SK-N-SH (cell line): ENCODE measurements around the gene FLNA. TPM values are rescaled to one million over a fixed set of nuclear protein-coding genes. Genes with fewer than 3 reads are reported as not detected.

Experiments used
- CTCF ChIA-PET: fragments of 300-600, 350-600 bp; formaldehyde crosslinking; extraction: SDS; loops from one replicate; lab custom pipeline; 2021; lab: Yijun Ruan, JAX
- POLR2A ChIA-PET: fragments of 350-600 bp; sonication (Branson Sonifier 250); formaldehyde crosslinking; extraction: SDS; loops from one replicate; lab custom pipeline; 2020; ENCODE audit warnings: antibody characterized with exemption, inconsistent platforms; lab: Yijun Ruan, JAX
- DNase-seq: peaks from one replicate; pipeline ENCODE4 v3.0.0; 2012
- H2AFZ ChIP-seq: fragments of 200-600 bp; sonication (generic); 2 replicates; pipeline ENCODE4 v1.8.1; 2016; ENCODE audit warnings: antibody characterized with exemption, mild to moderate bottlenecking, low read depth
- H3F3A ChIP-seq: fragments of 200-600 bp; sonication (generic); replicated peaks from 2 replicates; pipeline ENCODE3; 2016; ENCODE audit warnings: antibody characterized with exemption, mild to moderate bottlenecking; ENCODE audit not compliant: insufficient read depth
- H3K27ac ChIP-seq, 2 experiments: fragments of 200-500 bp in 1 of 2; fragments of 200-600 bp in 1 of 2; sonication (Bioruptor generic) in 1 of 2; sonication (generic), shearing (Covaris generic) in 1 of 2; 2 replicates each; pipeline versions ENCODE4 v1.5.1 to v1.6.1; 2014 to 2016; ENCODE audit warnings: low read depth in 2 of 2, inconsistent platforms in 1 of 2, low read length in 1 of 2, mild to moderate bottlenecking in 1 of 2, mixed read lengths in 1 of 2
- H3K27me3 ChIP-seq: fragments of 200-600 bp; sonication (generic), shearing (Covaris generic); 2 replicates; pipeline ENCODE4 v1.6.1; 2016; ENCODE audit warnings: mixed run types; ENCODE audit not compliant: insufficient read depth
- H3K36me3 ChIP-seq, 2 experiments: fragments of 200-500 bp in 1 of 2; fragments of 200-600 bp in 1 of 2; sonication (Bioruptor generic) in 1 of 2; sonication (generic) in 1 of 2; replicated peaks in 1 of 2; 2 replicates each; pipeline versions ENCODE3 to v1.5.1; 2014 to 2016; ENCODE audit warnings: low read length in 1 of 2, mild to moderate bottlenecking in 1 of 2; ENCODE audit not compliant: insufficient read depth in 2 of 2, control insufficient read depth in 1 of 2
- H3K4me1 ChIP-seq, 2 experiments: fragments of 200-500 bp in 1 of 2; fragments of 200-600 bp in 1 of 2; sonication (Bioruptor generic) in 1 of 2; sonication (generic), shearing (Covaris generic) in 1 of 2; 2 replicates each; pipeline versions ENCODE4 v1.5.1 to v1.6.1; 2014 to 2016; ENCODE audit warnings: low read depth in 1 of 2, low read length in 1 of 2, mixed run types in 1 of 2; ENCODE audit not compliant: insufficient read depth in 2 of 2, control insufficient read depth in 1 of 2
- H3K4me2 ChIP-seq: fragments of 200-600 bp; sonication (generic), shearing (Covaris generic); 2 replicates; pipeline ENCODE4 v1.6.1; 2017; ENCODE audit warnings: mixed run types
- H3K4me3 ChIP-seq, 2 experiments: fragments of 200-500 bp in 1 of 2; fragments of 200-600 bp in 1 of 2; sonication (Bioruptor generic) in 1 of 2; sonication (generic), shearing (Covaris generic) in 1 of 2; 2 replicates each; pipeline versions ENCODE4 v1.5.1 to v1.8.1; 2014 to 2016; ENCODE audit warnings: low read depth in 2 of 2, inconsistent platforms in 1 of 2, low read length in 1 of 2, mild to moderate bottlenecking in 1 of 2, mixed read lengths in 1 of 2, moderate library complexity in 1 of 2
- H3K79me2 ChIP-seq: fragments of 200-600 bp; sonication (generic); 2 replicates; pipeline ENCODE4 v1.8.1; 2017; ENCODE audit warnings: mild to moderate bottlenecking; ENCODE audit not compliant: insufficient read depth
- H3K9ac ChIP-seq: fragments of 200-600 bp; sonication (generic); 2 replicates; pipeline ENCODE4 v1.6.1; 2017; ENCODE audit warnings: mixed run types
- H3K9me2 ChIP-seq: fragments of 200-600 bp; sonication (generic); 2 replicates; pipeline ENCODE4 v1.6.1; 2017; ENCODE audit warnings: mixed run types
- H3K9me3 ChIP-seq: fragments of 200-600 bp; sonication (generic); 2 replicates; pipeline ENCODE4 v1.6.1; 2017; ENCODE audit warnings: mixed run types, mild to moderate bottlenecking, moderate library complexity
- H4K20me1 ChIP-seq: fragments of 200-600 bp; sonication (generic); 2 replicates; pipeline ENCODE4 v1.6.1; 2017; ENCODE audit warnings: mild to moderate bottlenecking, mixed run types; ENCODE audit not compliant: insufficient read depth
- CTCF ChIP-seq: fragments of 200-600 bp; sonication (generic); IDR thresholded peaks from 2 replicates; pipeline ENCODE4 v1.6.1; 2017; ENCODE audit warnings: antibody characterized with exemption, mild to moderate bottlenecking, moderate library complexity
- ELF1 ChIP-seq: IDR thresholded peaks from 2 replicates; pipeline ENCODE4 v1.4.0; 2012
- FOXJ3 ChIP-seq: sonication (generic); formaldehyde crosslinking; IDR thresholded peaks from 2 replicates; pipeline ENCODE4 v1.5.1; 2020; ENCODE audit warnings: mild to moderate bottlenecking, missing genetic modification reagents
- GABPA ChIP-seq: IDR thresholded peaks from 2 replicates; pipeline ENCODE4 v1.4.0; 2012; ENCODE audit warnings: low read depth, mild to moderate bottlenecking
- IRF3 ChIP-seq: fragments of 150-350 bp; IDR thresholded peaks from 2 replicates; pipeline ENCODE4 v1.6.1; 2016; ENCODE audit warnings: mild to moderate bottlenecking, low read depth, low read length
- MAX ChIP-seq: IDR thresholded peaks from 2 replicates; pipeline ENCODE4 v1.4.0; 2012; ENCODE audit warnings: low read depth
- POLR2AphosphoS5 ChIP-seq: IDR thresholded peaks from 2 replicates; pipeline ENCODE4 v1.6.1; 2012; ENCODE audit warnings: low read depth, low read length
- REST ChIP-seq: IDR thresholded peaks from 2 replicates; pipeline ENCODE4 v1.6.1; 2012; ENCODE audit warnings: mild to moderate bottlenecking, low read depth, low read length, moderate library complexity
- TAF1 ChIP-seq: IDR thresholded peaks from 2 replicates; pipeline ENCODE4 v1.6.1; 2012; ENCODE audit warnings: low read depth, mild to moderate bottlenecking, low read length, moderate library complexity, borderline replicate concordance
- USF2 ChIP-seq: fragments of 150-350 bp; IDR thresholded peaks from 2 replicates; pipeline ENCODE4 v1.6.1; 2017; ENCODE audit warnings: antibody characterized with exemption, low read length, low read depth, borderline replicate concordance
- WGBS: methylation state at CpG from one replicate; pipeline ENCODE4 v1.1.6; 2017; ENCODE audit warnings: low lambda C conversion rate; 5-methylcytosine and 5-hydroxymethylcytosine counted together
- polyA plus RNA-seq, 3 experiments: library from polyadenylated mRNA; depleted of rRNA; stranded (reverse); fragments of >200 nt; gene quantifications; 2 replicates each; pipeline ENCODE4 v1.2.3, GENCODE V29; 2012

Gene FLNA
- polyA plus RNA-seq, 1 of the 3 experiments (the other 2 are of a cell fraction), result 550 TPM

GRCh38 chrX:154333116-154333515, 41.3 kb downstream of the FLNA start:
- CTCF ChIA-PET, result interaction anchor here (1.2 kb wide), 1 partner anchor 16 kb away, joined by 4 read pairs; no protein-coding TSS in a partner anchor
- TF ChIP-seq TAF1 (no peak), IRF3 (no peak), ELF1 (no peak), FOXJ3 (CRISPR knock-in tag) (no peak), REST (no peak), MAX (no peak), USF2 (no peak), CTCF (no peak), POLR2AphosphoS5 (no peak), GABPA (no peak)
- POLR2A ChIA-PET, result no interaction called here

More at GRCh38 chrX:154333116-154333515, 41.3 kb downstream of the FLNA start:
- Histone ChIP-seq H3K36me3 (no peaks in the 10 kb centered on the region), H3F3A (no peaks in the 10 kb centered on the region), H2AFZ (no peak overlapping the region), H3K9ac (no peak overlapping the region), H4K20me1 (no peaks in the 10 kb centered on the region), H3K27me3 (peaks cover 50% of the 10 kb centered on the region), H3K4me2 (no peak overlapping the region), H3K4me1 (no peaks in the 10 kb centered on the region), H3K4me3 (no peak overlapping the region), H3K9me3 (no peaks in the 10 kb centered on the region), H3K27ac (no peak overlapping the region), H3K79me2 (no peaks in the 10 kb centered on the region), H3K9me2 (no peaks in the 10 kb centered on the region)
- DNase-seq, result no peak
- WGBS, result 42% methylated on average over 5 of the region's 9 CpGs
